Astrocyte of the hippocampus (primary cell): ENCODE results near the gene SEMA4B.
A peak's percentile ranks its signal among the peaks of the same experiment; 100 is the strongest.
"Not testable (repeated sequence)": the region's sequence is repeated elsewhere in the genome, so short reads cannot be mapped to it uniquely, and the experiment has no call there.

Experiments
- DNase-seq: peaks from one replicate; pipeline ENCODE4 v3.0.0; 2011; ENCODE audit warnings: low read depth, low spot score

Gene SEMA4B

DNA sequence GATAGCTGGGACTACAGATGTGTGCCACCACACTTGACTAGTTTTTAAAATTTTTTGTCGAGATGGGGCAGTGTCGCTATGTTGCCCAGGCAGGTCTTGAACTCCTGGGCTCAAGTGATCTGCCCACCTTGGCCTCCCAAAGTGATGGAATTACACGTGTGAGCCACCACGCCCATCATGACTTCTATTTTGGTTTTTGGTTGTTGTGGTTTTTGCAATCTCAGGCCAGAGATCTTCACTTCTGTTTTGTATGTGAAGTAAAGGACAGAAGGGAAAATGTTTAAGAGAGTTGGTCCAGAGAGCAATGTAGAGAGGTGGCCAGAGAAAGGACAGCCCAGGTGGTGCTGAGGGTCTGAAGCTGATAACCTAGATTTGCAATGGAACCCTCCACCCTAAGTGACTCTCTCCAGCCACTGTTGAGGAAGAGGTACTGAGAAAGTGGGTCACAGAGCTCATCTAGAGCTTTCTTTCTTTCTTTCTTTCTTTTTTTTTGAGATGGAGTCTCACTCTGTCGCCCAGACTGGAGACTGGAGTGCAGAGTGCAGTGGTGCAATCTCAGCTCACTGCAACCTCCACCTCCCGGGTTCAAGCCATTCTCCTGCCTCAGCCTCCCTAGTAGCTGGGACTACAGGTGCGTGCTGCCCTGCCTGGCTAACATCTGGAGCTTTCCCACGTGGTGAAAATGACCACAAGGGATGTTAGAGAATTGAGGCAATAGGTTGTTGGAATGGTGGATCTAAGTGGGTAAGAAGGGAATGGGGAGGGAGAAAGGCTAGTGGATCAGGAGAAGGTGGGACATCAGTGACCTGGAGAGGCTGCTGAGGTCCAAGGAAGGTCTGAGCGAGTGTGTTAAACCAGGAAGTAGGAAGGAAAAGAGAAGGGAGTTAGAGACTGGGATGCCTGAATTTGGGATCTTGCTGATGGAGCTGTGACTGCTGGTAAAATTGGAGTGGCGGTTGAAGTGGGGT, 22.4 kb upstream of the SEMA4B start:
- no peak for DNase-seq

DNA sequence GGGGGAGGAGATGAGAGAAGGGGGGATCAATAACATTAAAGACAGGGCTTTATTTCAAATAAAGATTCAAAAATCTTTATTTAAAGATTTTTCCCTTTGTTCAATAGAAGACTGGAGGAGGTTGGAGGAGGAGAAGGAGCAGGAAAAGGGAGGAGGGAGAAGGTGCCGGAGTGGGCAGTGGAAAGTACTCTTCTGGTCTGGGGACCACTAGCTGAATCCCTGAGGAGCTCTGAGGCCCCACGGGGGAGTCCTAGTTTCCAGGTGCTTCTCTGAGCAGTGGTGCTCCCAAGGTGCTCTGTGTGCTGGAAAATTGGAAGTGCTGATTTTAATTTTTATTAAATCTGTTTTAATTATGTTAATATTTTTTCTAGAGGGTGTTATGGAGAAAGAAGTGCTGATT, 19.4 kb upstream of the SEMA4B start:
- DNase-seq, result no peak

DNA sequence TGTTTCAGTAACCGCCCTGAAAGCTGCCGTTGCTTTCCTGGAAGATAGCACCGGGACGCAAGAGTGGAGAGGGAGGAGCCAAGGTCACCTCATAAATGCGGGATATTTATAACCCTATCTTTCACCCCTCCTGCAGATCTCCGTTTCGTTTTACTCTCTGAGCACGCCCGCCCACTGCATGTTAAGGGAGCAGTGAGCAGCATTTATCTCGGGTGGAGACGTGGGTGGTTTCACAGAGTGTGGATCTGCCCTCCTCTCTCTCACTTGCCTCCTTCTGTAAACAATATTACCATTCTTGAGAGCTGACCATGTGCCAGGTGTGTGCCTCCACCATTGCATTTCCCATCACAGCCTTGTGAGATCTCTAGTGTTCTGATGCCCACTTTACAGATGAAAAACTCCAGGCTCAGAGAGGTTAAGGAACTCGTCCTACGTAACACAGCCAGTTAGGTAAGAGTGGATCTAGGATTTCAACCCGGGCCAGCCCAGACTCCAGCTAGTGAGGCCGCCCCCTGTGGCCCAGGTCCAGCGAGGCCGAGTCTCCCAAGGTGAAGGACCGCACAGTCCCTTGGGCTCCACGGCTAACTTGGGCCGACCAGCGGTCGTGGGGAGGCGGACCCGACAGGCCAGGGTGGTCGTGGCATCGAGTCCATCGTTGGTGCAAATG, 16.9 kb upstream of the SEMA4B start:
- no peak for DNase-seq

DNA sequence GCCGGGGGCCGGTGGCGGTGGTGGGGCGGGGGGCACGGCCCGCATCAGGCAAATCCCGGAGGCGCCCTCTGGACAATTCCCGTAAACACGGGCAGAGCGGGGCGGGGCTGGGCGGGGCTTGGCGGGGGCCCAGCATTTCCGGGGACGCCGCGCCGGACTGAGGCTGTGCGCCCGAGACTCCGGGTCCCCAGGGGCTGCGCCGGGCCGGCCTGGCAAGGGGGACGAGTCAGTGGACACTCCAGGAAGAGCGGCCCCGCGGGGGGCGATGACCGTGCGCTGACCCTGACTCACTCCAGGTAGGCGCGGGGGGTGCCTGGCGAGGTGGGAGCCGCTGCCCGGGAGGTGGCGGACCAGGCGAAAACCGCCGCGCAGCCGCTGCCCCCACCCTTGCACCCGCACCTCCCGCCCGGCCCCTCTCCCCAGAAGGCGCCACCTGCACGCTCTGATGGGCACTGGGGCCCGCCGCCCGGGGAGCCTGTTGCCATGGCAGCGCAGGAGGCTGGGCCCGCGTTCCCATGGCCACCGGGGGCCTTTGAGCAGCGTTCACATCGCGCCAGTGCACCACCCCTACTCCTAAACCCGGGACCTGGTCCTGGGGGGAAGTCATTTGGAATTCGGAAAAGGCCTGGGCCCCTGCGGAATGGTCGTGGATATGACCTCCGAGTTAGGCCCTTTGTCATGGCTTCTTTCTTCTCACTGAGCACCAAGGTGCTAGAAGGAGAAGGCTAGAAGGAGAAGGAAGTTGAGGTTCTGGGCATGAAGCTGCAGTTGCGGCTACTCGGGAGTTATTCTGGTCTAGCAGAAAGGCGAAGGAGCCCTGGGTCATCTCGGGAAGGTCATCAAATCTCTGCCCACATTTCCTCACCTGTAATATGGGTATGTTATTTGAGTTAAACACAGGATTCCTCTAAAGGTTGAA, 16.1 kb upstream of the SEMA4B start:
- peak; percentile 75 for DNase-seq

DNA sequence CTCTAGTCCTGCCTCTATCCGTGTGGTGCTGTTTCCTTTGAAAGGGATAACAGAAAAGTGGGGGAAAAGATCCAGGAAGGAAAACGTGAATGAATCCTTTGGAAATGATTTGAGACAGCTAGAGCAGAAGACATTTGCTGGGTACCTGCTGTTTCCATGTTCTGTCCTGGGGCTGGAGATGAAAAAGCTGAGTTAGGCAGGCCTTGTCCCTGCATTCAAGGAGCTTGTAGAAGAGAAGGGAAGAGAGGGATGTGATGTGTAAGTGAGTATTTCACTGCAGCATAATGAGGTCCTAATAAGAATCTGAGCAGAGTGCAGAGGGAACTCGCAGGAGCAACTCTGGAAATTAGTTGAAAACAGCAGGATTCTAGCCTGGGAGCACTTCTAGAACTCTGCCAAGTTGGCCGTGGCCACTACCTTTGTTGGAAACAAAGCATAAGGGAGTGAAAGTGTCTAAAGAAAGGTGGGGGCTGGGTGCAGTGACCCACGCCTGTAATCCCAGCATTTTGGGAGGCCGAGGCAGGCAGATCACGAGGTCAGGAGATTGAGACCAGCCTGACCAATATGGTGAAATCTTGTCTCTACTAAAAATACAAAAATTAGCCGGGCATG, 13.8 kb upstream of the SEMA4B start:
- no peak for DNase-seq

DNA sequence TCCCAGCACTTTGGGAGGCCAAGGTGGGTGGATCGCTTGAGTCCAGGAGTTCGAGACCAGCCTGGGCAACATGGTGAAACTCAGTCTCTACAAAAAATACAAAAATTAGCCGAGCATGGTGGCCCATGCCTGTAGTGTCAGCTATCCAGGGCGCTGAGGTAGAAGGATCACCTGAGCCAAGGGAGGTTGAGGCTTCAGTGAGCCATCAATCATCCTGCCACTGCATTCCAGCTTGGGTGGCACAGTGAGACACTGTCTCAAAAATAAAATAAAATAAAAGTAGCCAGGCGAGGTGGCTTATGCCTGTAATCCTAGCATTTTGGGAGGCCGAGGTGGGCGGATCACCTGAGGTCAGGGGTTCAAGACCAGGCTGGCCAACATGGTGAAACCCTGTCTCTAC, 13.1 kb upstream of the SEMA4B start:
- DNase-seq, result not testable (repeated sequence)

DNA sequence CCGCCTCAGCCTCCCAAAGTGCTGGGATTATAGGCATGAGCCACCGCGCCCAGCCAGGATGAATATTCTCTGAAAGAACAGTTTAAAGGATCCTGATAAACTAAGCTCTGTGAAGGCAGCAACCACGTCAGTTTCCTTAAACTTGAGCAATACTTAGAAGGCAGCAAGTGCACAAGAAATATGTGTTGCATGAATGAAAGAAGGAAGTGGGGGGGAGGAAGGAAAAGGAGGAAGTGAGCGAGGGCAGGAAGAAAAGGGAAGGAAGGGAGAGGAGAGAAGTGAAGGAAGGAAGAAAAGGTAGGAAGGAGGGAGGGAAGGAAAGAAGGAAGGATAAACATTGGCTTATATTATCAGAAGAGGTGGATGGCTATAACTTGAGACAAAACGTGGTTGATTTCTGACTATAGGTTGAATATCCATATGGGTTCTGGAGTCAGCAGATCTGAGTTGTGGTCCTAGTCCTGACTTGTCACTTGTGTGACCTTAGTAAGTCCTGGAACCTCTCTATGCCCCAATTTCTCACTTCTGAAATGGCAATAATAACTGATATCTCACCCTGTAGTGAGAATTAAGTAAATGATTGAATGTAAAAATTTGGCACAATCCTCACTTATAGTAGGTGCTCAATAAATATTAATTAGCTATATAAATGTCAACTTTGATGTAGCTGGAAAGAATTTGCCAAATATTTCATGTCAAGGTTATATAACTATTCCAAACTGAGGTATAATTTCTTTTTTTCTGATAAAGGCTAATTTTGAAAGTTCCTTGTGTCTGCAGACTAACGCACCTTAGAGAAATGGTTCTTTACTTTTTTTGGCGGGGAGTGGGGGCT, 12.0 kb upstream of the SEMA4B start:
- no peak for DNase-seq

DNA sequence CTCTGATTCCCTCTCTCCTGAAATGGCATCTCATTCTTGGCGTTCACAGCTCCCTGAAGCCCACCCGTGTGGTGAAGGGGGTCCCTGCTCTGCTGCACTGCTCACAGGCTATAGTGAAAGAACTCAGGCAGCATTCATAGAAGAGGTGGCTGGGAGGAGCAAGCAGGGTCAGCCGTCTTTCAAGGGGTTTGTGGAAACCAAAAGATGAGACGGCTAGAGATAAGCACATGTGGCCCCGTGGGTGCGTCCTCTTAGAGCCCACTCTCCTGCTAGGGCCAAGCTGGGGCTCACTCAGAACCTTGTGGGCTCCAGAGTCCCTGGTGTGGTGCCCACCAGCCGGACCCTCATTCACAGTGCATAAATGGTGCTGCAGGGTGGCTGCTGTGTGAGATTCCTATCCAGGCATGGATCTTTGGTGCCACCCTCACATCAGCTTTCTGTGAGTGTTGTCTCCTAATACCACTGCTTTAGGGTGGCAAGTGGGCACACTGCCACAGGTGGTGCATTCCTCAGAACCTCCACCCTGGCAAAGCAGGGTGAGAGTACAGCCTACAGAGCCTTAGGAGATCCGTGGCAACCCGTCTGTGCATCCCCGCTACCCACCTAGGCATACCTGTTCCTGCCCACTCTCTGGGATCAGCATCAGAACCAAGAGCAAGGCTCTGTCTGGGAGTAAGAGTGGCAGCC, 11.2 kb upstream of the SEMA4B start:
- DNase-seq, result no peak

DNA sequence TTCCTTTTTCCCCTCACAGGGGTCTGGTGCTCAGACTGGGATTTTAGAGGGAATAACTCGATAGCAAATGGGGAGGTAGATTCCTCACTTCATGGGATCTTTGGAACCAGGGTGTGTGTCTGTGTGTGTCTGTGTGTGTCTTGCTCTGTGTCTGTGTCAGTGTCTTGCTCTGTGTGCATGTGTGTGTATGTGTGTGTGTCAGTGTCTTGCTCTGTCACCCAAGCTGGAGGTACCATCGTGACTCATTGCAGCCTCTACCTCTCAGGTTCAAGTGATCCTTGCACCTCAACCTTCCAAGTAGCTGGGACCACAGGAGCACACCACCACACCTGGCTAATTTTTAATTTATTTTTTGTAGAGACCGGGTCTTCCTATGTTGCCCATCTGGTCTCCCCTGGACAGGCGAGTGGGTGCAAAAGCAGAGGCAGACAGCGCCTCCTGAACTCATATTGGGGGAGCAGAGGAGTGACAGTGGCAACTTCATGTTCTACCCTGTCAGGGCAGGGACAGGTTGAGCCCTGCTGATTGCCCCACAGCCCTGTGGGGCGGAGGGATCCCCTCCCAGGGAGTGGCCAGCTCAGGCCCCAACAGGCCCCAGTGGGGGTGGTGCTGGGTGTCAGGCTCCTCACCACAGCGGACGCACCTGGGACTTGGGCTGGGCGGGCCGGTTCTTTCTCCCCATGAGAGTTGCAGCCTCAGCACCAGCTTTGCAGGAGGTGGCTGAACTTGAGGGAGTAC, 10.4 kb upstream of the SEMA4B start:
- no peak for DNase-seq

DNA sequence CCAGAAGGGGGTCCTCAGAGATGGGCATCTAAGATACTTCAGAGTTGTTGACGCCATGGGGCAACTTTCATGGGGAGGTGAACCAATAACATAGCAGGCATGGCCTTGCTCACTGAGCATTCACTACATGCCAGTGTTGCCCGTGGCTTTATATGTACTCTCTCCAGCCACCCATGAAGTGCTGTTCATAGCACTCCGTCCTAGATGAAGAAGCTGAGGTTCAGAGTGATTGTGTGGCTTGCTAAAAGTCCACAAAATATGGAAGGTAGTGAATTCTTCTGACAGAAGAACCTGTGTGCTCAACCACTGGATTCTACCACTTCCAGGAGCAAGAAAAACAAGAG, 9.8 kb upstream of the SEMA4B start:
- DNase-seq, result no peak

DNA sequence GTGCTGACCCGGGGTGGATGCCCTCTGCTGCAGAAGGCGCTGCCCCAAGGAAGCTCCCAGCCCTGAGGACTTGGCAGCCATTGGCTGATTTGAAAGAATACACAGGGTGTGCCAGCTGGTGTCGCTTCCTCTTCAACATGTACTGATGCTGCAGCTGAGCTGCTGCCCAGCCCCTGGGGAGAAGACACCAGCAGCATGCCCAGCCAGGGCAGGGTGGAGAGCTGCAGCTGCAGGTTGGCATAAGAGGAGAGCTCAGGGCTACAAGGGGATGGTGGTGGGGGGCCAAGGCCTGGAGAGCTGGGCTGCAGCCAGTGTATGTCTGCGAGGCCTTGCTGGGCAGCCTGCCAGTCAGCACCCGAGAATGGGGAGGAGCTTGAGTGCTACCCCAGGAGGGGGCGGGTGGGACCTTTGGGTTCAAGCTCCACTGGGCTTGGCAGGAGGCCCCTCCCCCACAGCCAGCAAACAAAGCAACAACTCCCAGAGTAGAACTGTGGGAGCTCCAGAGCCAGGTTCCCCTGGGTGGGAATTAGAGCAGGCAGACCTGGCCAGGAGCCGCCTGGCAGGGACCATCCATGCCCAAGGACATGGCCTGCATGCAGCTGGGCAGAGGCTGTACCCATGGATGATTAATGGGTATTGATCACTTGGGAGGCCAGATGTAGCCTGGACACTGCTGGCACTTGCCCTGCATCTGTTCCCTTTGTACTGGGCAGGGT, 9.2 kb upstream of the SEMA4B start:
- peak; percentile 72 for DNase-seq

DNA sequence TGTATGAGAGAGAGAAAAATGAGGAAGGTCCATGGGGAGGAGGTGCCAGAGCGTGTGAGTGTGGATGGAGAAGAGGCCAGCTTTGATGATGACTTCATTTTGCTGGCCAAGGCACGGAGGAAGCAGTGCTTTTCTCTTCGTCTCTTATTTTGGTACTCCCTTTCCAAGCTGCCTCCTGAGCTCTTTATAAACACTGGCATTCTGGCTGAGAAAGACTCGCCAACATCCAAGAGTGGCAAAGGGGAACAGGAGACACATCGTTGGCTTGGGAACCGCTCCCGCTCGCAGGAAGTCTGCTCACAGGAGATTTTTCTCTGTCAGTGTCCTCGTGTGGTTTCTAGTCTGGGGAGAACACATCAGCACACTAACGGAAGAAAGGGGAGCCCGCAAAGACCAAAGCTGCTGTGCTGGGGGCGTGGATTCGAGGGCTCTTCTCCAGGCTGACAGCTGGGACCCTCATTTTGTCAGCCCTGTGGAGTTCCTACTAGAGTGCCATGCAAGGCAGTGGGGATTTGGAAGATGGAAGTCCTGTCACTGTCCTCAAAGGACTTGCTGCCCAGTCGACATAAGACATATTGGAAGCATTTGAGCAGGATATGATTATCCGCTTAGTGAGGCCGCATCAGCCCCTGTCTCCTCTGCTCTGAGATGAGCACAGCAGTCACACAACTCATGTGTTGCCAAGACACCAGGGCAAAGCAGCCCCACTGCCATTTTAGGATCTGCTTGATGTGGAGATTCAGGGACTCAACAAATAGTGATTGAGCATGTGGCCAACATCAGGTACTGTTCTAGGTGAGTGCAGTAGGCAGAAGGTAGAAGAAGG, 8.0 kb upstream of the SEMA4B start:
- DNase-seq, result no peak

DNA sequence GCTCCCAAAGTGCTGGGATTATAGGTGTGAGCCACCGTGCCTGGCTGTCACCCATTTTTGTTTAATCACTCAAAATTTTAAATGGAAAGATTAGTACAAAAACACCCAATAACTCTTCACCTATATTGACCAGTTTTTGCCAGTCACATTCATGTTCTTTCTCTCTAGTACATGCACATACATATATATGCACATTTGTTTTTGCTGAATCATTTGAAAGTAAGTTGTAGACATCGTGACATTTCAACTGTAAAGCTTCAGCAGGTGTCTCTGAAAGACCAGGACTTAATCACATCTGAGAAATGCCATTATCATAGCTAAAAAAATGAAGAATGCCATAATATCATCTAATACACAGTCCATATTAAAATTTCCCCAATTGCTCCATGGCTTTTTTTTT, 6.5 kb upstream of the SEMA4B start:
- DNase-seq, result no peak

DNA sequence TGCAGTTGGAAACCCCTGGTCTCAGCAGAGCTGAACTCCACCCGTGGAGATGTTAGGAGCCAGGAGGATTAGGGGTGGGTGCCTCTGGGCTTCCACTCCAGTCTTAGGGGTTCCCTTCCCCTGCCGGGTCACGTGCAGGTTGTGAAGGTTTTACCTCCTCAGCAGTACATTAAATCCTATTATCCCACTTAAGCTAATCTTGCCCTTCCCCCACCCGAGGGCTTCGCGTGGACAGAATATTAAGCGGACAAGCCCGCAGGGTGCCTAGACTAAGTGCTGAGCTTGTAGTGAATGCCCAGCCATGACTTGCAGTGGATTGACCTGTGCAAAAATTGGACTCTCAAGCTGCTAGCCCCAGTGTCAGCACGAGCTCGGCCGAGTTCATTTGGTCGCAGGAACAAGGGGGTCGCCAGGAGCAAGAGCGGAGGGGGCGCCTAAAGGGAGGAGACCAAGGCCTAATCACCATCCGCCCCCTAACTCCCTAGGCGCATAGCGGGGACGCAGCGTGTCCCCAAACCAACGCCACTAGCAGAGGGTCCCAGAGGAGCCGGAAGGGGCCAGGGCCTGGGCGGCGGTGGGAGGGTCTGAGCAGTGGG, 498 bp upstream of the SEMA4B start:
- no peak for DNase-seq

DNA sequence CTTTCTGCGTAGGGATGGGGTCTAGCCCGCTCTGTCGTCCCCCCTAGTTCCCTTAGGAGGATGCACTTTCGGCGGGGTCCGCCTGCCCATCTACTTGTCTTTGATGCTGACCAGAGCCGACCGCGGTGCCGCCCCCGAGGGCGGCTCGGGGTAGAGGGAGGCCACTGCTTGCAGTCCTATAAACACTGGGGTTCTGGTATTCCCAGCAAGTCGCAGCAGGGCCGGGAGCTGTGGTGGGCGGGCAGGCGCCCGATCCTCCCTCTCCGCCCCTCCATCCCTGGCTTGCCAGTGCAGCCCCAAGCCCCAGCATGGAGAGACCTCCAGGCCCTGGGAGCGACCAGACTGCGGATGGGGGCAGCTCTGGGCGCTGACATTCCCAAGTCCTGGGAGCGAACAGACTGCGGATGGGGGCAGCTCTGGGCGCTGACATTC, 830 bp downstream of the SEMA4B start:
- DNase-seq, result peak; percentile 40

DNA sequence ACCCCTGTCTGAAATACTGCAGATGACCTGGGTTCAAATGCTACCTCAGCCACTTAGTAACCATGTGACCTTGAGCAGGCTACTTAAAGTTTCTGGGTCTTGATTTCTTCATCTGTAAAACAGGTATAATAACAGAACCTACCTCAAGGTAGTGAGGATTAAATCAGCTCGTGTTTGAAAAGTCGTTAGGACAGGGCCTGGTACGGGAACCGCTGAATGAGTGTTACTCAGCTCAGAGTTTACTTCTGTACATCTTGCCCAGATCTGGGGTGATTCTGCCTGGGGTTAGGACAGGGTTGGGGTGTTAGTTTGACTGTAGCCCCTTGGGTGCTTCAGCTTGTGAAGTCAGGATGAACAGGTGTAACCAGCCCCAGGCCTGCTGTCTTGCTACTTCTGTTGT, 1.8 kb downstream of the SEMA4B start:
- DNase-seq, result no peak

DNA sequence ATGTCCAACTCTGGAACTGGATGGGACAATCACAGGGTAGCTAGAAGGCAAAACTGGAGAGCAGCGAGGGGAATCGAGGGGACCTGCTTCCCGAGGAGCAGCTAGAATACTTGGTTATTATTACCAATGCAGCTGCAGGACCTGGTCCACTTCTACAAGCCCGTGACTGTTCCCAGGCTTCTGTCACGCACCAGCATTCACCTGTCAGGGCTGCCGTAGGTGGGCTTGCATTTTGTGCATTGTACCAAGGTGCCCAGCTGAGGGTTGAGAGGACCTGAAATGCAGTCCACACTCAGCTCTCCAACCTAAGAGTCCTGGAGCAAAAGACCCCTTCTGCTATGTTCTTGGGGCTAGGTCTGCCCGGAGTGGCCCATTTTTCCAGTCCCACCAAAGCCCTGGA, 2.3 kb downstream of the SEMA4B start:
- no peak for DNase-seq
